A673 (cell line): Measurements from ENCODE around the gene CBX3.

Source experiments
- EZH2 ChIP-seq: fragments of 200-600 bp; sonication (generic); IDR thresholded peaks from 2 replicates; pipeline ENCODE4 v1.6.1; 2017; ENCODE audit warnings: borderline replicate concordance, low read depth, mild to moderate bottlenecking, mixed read lengths, antibody characterized with exemption, low read length; ENCODE audit not compliant: poor library complexity, severe bottlenecking
- TF ChIP-seq, protein P1 (sequence below): fragments of 300-800, 200-600 bp; sonication (generic); conservative IDR thresholded peaks from 2 replicates; pipeline ENCODE4 v1.5.1; 2017; ENCODE audit warnings: low read depth, mild to moderate bottlenecking, antibody characterized with exemption, low read length, moderate library complexity, mixed read lengths

DNA sequence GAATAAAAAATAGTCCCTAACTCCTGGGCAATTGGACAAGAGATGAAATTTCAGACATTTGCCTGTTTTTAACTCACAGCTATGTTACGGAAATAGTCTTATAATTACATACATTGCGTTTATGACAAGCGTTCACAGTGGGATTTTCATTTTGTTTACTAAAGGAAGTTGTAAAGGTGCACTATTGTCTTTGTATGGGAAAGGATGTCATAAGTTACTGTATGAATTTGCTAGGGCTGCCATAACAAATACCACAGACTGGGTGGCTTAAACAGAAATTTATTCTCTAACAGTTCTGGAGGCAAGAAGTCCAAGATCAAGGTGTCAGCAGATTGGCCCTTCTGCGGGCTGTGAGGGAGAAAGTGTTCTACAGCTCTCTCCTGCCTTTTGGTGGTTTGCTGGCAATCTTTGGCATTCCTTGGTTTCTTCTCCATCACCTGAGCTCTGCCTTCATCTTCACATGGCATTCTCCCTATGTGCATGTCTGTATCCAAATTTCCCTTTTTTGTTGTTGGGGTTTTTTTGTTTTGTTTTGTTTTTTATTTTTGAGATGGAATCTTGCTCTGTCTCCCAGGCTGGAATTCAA lies 43.9 kb upstream of the CBX3 start:
- TF ChIP-seq, protein P1, sequence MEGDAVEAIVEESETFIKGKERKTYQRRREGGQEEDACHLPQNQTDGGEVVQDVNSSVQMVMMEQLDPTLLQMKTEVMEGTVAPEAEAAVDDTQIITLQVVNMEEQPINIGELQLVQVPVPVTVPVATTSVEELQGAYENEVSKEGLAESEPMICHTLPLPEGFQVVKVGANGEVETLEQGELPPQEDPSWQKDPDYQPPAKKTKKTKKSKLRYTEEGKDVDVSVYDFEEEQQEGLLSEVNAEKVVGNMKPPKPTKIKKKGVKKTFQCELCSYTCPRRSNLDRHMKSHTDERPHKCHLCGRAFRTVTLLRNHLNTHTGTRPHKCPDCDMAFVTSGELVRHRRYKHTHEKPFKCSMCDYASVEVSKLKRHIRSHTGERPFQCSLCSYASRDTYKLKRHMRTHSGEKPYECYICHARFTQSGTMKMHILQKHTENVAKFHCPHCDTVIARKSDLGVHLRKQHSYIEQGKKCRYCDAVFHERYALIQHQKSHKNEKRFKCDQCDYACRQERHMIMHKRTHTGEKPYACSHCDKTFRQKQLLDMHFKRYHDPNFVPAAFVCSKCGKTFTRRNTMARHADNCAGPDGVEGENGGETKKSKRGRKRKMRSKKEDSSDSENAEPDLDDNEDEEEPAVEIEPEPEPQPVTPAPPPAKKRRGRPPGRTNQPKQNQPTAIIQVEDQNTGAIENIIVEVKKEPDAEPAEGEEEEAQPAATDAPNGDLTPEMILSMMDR = no peak
- TF ChIP-seq EZH2 = no peak
